T47D (cell line): ENCODE results near the gene RPS6KB2.

Experiments
- DNase-seq, 2 experiments: peaks; one replicate each; pipeline versions ENCODE4 v3.0.0 to v3.0.0-alpha.2; 2011 to 2012; ENCODE audit warnings: low read depth in 1 of 2, low spot score in 1 of 2
- JUND ChIP-seq: IDR thresholded peaks from 2 replicates; pipeline ENCODE4 v1.6.1; 2012; ENCODE audit warnings: low read depth
- in situ Hi-C: cut with HindIII; loops from 2 replicates; pipeline ENCODE4 v1.10.0; 2016; ENCODE audit warnings: low sequenced_read_pairs, low pct_unique_long_range_greater_than_20kb

The RPS6KB2 gene

GRCh38 chr11:67428052-67429001, at the start of gene RPS6KB2:
TSS of gene RPS6KB2 (plus strand) at chr11:67428494. CDS start at chr11:67428546, 52 bp downstream.
- no peak for TF ChIP-seq JUND
- DNase-seq: peak; percentile 99 to 100
- in situ Hi-C loops: no loop called here

GRCh38 chr11:67378544-67378943, 49.8 kb upstream of the RPS6KB2 start:
- no peak for TF ChIP-seq JUND
- in situ Hi-C loops: no loop called here
- DNase-seq: no peak

GRCh38 chr11:67379061-67380058, 48.9 kb upstream of the RPS6KB2 start:
- no peak for DNase-seq
- TF ChIP-seq JUND: no peak
- in situ Hi-C loops: no loop called here

- DNase-seq: no peak
- in situ Hi-C loops: no loop called here
Measured at GRCh38 chr11:67381244-67381972, 46.9 kb upstream of the RPS6KB2 start.

GRCh38 chr11:67382276-67383136, 45.8 kb upstream of the RPS6KB2 start:
- DNase-seq: peak; percentile 75 to 87
- in situ Hi-C loops: no loop called here

More at GRCh38 chr11:67381244-67381972, 46.9 kb upstream of the RPS6KB2 start:
- no peak for TF ChIP-seq JUND

GRCh38 chr11:67384851-67385366, 43.4 kb upstream of the RPS6KB2 start:
- no peak for TF ChIP-seq JUND
- in situ Hi-C loops: no loop called here
- no peak for DNase-seq

More at GRCh38 chr11:67382276-67383136, 45.8 kb upstream of the RPS6KB2 start:
- TF ChIP-seq JUND: no peak

GRCh38 chr11:67387069-67387468, 41.2 kb upstream of the RPS6KB2 start:
- TF ChIP-seq JUND: no peak
- no peak for DNase-seq
- in situ Hi-C loops: no loop called here

- no peak for TF ChIP-seq JUND
- in situ Hi-C loops: no loop called here
- DNase-seq: no peak
Measured at GRCh38 chr11:67387518-67387917, 40.8 kb upstream of the RPS6KB2 start.

GRCh38 chr11:67389477-67389876, 38.8 kb upstream of the RPS6KB2 start:
- DNase-seq: peak in 1 of 2 experiments; percentile 66
- in situ Hi-C loops: no loop called here
- no peak for TF ChIP-seq JUND

GRCh38 chr11:67390947-67391303, 37.4 kb upstream of the RPS6KB2 start:
- in situ Hi-C loops: no loop called here
- no peak for TF ChIP-seq JUND
- DNase-seq: no peak
